Stimulated activated CD4-positive, alpha-beta T cell treated with anti-CD3 and anti-CD28 coated beads, Interleukin-12 subunit alpha, Interleukin-12 subunit beta, amount 100 ng/mL, for 24 hours (primary cell): ENCODE results near the gene PDCL2.
"Not testable (repeated sequence)": the region's sequence is repeated elsewhere in the genome, so short reads cannot be mapped to it uniquely, and the experiment has no call there.

Experiments used
- DNase-seq, 2 experiments: peaks; one replicate each; pipeline ENCODE4 v3.0.0-alpha.2; 2020; ENCODE audit warnings: low read depth in 2 of 2

The PDCL2 gene, protein sequence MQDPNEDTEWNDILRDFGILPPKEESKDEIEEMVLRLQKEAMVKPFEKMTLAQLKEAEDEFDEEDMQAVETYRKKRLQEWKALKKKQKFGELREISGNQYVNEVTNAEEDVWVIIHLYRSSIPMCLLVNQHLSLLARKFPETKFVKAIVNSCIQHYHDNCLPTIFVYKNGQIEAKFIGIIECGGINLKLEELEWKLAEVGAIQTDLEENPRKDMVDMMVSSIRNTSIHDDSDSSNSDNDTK

DNA sequence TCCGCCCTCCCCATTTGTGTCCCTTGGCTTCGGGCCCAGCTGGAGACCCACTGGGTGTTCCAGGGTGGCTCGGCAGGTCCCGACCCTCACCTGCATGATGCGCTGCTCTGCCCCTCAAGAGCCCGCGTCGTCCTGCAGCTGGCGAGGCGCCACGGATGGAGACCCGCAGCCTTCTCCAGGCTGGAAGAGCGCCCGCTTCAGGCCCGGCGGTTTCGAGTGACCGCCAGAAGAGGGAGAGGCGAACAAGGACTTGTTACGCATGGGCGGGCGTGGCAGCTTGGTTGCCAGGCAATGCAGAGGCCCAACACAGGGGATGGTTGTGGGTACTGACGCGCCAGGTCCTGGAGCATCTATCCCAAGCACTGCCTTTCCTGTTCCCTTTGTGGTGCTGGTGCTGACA lies at the start of gene PDCL2:
Gene PDCL2, minus strand, starts transcription at position 232 of the 400 bp plus-strand sequence. Its CDS starts 136 bp downstream, at position 96.
- no peak for DNase-seq

- no peak for DNase-seq
Measured at GRCh38 chr4:55637272-55637820, 45.3 kb upstream of the PDCL2 start.

DNA sequence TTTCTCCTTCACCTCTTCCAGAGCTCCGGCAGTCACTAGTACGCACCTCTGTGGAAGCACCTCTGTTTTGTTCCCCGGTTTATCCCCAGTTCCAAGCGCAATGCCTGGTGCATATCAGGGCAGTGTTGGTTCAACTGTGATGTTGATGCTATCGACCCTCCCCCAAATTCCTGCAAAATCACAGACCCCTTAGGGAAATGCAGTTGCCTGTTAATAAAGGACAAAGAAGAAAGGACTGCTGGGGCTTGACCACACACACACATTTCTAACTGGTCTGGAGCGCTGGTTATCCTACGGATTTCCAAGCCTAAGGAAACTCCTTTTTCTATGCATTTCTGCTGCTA lies 44.6 kb upstream of the PDCL2 start:
- no peak for DNase-seq

- DNase-seq, result peak in 1 of 2 experiments; percentile 17
Measured at GRCh38 chr4:55635741-55636655, 44.0 kb upstream of the PDCL2 start, which contains the start of gene NMU. Gene NMU (minus strand): TSS chr4:55636298. CDS start chr4:55636192, 106 bp downstream.

- no peak for DNase-seq
Measured at GRCh38 chr4:55635282-55635681, 43.2 kb upstream of the PDCL2 start.

GRCh38 chr4:55634417-55635128 lies 42.5 kb upstream of the PDCL2 start:
- DNase-seq, result no peak

GRCh38 chr4:55633903-55634302 lies 41.9 kb upstream of the PDCL2 start:
- DNase-seq, result no peak

GRCh38 chr4:55625835-55626234 lies 33.8 kb upstream of the PDCL2 start:
- DNase-seq, result no peak

DNA sequence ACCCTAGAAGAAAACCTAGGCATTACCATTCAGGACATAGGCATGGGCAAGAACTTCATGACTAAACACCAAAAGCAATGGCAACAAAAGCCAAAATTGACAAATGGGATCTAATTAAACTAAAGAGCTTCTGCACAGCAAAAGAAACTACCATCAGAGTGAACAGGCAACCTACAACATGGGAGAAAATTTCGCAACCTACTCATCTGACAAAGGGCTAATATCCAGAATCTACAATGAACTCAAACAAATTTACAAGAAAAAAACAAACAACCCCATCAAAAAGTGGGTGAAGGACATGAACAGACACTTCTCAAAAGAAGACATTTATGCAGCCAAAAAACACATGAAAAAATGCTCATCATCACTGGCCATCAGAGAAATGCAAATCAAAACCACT lies 32.0 kb upstream of the PDCL2 start:
- DNase-seq, result not testable (repeated sequence)

- no peak for DNase-seq
Measured at GRCh38 chr4:55618546-55619143, 26.6 kb upstream of the PDCL2 start.

DNA sequence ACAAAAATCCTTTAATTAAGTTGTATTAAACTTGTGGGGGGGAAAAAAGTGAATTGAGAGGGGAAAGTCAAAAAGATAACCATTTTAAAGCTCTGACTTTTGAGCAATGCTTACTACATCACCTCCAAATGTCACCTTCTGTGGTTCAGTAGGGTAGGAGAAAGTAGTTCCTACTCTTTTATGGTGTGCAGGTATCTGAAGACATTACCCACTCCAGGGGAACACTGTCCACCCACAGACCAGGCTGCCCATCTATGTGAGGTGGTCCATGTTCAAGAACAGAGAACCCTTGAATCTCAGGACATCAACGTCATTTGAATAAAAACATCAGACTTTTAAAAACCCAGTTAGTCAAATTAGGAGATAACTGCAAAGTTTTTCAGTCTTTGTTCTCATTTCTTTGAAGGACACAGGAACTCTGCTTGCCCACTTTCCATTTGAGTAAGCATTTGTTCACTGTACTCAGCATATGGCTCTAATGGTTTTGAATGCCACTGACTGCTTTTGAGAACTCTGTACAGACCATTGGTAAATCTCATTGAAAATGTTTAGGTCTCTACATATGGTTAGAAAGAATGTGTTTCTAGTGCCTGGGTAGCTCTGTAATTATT lies 25.6 kb upstream of the PDCL2 start:
- DNase-seq, result no peak

- no peak for DNase-seq
Measured at GRCh38 chr4:55615008-55615407, 23.0 kb upstream of the PDCL2 start.

DNA sequence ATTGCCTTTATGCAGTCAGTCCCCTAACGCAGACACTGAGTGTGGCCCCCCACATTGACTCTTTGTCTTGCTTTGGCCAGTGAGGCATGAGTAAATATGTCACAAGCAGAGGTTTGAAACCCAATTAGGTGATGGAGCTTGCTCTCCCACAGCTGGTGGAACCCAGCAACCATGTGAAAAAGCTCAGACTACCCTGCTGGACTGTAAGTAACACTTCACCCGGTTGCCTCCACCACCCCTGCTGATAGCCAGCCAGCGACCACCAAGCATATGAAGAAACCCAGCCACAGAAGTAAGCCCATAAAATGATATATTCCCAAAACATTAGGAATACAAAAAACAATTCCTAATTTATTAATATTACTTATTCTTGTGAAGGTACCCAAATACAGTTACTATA lies 21.6 kb upstream of the PDCL2 start:
- DNase-seq, result no peak

DNA sequence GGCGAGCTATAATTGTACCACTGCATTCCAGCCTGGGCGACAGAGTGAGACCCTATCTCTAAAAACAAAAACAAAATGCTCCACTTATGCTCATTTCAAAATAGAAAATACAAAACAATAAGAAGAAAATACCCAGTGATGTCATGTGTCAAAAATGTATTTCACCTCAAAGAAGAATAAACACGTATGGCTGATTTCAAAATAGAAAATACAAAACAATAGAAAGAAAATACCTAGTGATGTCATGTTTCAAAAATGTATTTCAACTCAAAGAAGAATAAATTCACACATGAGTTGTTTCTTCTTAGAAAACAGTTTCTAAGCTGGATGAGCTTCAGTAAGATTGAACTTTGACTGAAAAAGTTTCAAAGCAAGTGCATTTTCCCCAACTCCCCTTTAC lies 20.3 kb upstream of the PDCL2 start:
- DNase-seq, result no peak

GRCh38 chr4:55611358-55612059 lies 19.5 kb upstream of the PDCL2 start:
- DNase-seq, result no peak

- no peak for DNase-seq
Measured at GRCh38 chr4:55610381-55610780, 18.3 kb upstream of the PDCL2 start.

GRCh38 chr4:55609393-55609866 lies 17.4 kb upstream of the PDCL2 start:
- no peak for DNase-seq

GRCh38 chr4:55608591-55608990 lies 16.5 kb upstream of the PDCL2 start:
- DNase-seq, result no peak

DNA sequence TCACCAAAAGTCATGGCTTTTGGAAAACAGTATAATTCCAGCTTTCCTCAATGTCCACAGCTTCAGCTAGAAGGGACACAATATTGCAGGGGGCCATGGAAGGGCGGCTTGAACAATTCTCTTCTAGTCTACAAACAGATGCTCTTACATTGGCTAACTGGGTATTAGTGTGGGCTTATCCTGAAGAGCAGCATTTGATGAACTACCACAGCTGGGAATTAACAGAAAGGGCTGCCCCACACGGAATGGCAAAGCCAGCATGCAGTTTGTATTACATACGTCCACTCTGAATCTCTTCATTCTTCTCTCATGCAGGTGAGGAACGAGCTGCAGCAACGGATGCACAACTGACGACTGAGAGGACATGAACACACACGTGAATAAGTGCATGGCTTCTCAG lies 13.0 kb upstream of the PDCL2 start:
- no peak for DNase-seq

DNA sequence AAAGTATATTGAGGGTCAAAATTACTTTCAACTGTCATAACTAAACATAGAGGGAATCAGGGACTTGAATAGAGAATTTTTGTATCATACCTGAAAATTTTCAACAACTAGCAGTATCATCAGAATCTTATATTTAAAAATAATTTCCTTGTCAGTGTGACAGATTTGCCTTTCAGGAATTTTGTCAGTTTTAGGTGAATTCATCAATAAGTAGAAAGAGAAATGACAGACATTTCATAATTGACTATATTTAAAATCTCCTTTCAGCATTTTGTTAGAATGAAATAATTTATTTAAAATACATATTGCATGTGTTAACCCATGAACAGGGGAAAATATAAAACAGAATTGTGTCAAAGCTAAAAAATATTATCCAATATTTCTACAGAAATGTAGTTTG lies 8.6 kb upstream of the PDCL2 start:
- DNase-seq, result no peak

DNA sequence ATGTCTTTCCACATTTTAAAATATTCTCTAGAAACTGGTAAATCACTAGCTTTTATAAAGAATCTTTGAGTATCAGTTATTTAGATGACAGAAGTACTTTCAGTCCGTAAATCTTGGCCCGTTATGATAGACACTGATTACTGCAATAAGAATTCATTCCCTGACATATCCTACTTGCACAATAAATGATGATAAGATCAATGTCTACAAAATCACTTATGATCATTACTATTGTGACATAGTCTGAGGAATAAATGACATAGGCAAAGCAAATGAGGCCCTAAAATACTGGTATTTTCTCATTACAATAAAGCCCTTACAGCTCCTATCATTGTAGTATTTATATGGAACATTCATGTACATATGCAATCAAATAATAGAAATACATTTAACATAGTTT lies 6.6 kb upstream of the PDCL2 start:
- no peak for DNase-seq
